ENCODE results near the gene RBMX.
"Not testable (repeated sequence)": the region's sequence is repeated elsewhere in the genome, so short reads cannot be mapped to it uniquely, and the experiment has no call there.

RBMX gene

GRCh38 chrX:136880452-136881013, at the start of gene RBMX:
TSS of gene RBMX (minus strand) at chrX:136880725. CDS start at chrX:136879427, 1,298 bp downstream.
- DNase-seq (ENCODE audit: low read depth, low spot score): peak; percentile 94

DNA sequence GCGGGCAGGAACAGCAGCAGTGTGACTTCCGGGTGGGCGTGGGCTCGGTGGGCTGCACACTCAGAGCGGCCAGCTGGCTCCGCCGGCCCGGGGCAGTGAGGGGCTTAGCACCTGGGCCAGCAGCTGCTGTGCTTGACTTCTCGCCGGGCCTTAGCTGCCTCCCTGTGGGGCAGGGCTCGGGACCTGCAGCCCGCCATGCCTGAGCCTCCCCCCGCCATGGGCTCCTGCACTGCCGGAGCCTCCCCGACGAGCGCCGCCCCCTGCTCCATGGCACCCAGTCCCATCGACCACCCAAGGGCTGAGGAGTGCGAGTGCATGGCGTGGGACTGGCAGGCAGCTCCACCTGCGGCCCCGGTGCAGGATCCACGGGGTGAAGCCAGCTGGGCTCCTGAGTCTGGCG, 40.9 kb upstream of the RBMX start:
- not testable (repeated sequence) for DNase-seq (ENCODE audit: low read depth, low spot score)

GRCh38 chrX:136920001-136920400, 39.5 kb upstream of the RBMX start:
- DNase-seq (ENCODE audit: low read depth, low spot score): no peak

- DNase-seq (ENCODE audit: low read depth, low spot score): no peak
Observed at GRCh38 chrX:136916827-136917226, 36.3 kb upstream of the RBMX start.

GRCh38 chrX:136911661-136912060, 31.1 kb upstream of the RBMX start:
- not testable (repeated sequence) for DNase-seq (ENCODE audit: low read depth, low spot score)

- no peak for DNase-seq (ENCODE audit: low read depth, low spot score)
Observed at GRCh38 chrX:136911253-136911652, 30.7 kb upstream of the RBMX start.

DNA sequence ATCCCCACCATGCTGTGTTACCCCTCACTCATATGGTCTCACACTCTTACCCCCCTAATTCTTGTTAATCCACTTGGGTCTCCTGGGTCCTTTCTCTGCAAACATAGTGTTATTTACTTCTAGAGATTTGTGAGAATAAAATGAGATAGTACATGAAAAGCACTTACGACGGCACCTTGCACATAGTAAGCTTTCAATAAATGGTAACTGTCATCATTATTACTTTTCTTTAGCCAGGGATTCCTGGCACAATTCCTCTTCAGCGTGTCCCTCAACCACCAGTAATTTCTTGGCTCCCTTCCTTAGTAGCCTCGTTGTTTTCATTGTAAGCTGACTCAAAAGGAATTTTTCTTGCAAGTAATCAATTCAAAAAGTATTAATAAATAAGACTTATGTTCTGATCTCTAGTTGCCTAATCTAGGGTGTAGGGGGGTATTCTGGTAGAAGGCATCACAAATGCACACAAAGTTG, 30.1 kb upstream of the RBMX start:
- peak; percentile 24 for DNase-seq (ENCODE audit: low read depth, low spot score)

GRCh38 chrX:136909706-136910564, 29.4 kb upstream of the RBMX start:
- DNase-seq (ENCODE audit: low read depth, low spot score): peak; percentile 89

- DNase-seq (ENCODE audit: low read depth, low spot score): peak; percentile 85
Observed at GRCh38 chrX:136909119-136909705, 28.7 kb upstream of the RBMX start.

GRCh38 chrX:136907621-136908020, 27.1 kb upstream of the RBMX start:
- no peak for DNase-seq (ENCODE audit: low read depth, low spot score)

GRCh38 chrX:136906921-136907510, 26.5 kb upstream of the RBMX start:
- DNase-seq (ENCODE audit: low read depth, low spot score): no peak

GRCh38 chrX:136904067-136904466, 23.5 kb upstream of the RBMX start:
- DNase-seq (ENCODE audit: low read depth, low spot score): not testable (repeated sequence)

GRCh38 chrX:136900071-136900470, 19.5 kb upstream of the RBMX start:
- not testable (repeated sequence) for DNase-seq (ENCODE audit: low read depth, low spot score)

GRCh38 chrX:136899221-136899620, 18.7 kb upstream of the RBMX start:
- DNase-seq (ENCODE audit: low read depth, low spot score): no peak

- not testable (repeated sequence) for DNase-seq (ENCODE audit: low read depth, low spot score)
Observed at GRCh38 chrX:136898752-136899151, 18.2 kb upstream of the RBMX start.

DNA sequence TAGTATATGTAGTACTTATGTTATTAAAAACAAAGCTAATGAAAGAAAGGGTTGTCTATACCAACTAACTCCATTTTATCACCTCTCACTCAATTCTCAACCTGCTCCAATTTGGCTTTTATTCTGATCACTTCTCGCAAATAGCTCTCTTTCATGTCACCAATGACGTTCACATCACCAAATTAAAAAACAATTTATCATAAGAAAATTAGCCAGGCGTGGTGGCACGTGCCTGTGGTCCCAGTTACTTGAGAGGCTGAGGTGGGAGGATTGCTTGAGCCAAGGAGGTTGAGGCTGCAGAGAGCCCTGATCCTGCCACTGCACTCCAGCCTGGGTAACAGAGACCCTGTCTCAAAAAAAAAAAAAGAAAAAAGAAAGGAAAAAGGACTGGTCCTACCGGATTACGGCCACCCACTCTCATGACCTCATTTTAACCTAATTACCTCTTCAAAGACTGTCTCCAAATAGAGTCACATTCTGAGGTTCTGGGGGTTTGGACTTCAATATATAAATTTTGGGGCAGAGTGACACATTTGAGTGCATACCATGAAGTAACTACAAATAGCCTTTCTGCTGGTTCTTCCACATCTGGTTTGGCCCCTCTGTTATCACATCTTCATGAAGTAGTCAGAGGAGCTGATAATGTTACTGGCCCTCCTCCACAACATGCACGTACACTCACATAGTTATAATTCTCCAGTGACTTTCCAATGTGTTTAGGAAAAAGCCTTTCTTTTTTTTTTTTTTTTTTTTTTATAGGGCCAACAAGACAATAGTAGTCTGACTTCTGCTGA, 15.8 kb upstream of the RBMX start:
- DNase-seq (ENCODE audit: low read depth, low spot score): no peak

DNA sequence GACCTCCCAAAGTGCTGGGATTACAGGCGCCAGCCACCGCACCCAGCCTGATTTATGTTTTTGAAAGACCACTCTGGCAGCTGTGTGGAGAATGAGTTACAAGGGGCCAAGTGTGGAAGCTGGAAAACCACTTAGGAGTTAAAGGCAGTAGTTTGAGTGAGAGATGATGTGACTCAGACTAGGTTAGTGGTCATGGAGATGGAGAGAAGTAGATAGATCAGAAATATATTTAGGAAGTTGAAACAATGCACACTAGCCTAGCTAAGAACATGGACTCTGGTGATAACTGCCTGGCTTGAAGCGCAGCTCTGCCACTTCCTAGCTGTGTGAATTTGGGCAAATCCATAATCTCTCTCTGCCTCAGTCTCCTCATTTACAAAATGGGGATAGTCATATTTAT, 11.9 kb upstream of the RBMX start:
- no peak for DNase-seq (ENCODE audit: low read depth, low spot score)

DNA sequence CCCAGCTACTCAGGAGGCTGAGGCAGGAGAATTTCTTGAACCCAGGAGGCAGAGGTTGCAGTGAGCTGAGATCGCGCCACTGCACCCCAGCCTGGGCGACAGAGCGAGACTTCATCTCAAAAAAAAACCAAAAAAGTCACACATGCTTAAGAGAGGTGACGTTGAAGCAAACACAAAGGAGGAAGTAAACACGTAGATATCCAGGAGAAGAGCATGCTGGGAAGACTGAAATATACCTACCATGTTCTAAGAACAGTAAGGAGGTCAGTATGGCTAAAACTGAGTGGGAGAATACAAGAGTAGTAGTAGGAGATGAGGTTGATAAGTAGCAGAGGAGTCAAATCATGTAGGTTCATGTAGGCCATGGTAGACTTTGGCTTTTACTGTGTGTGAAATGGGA, 10.1 kb upstream of the RBMX start:
- DNase-seq (ENCODE audit: low read depth, low spot score): not testable (repeated sequence)

- DNase-seq (ENCODE audit: low read depth, low spot score): no peak
Observed at GRCh38 chrX:136889269-136889668, 8.7 kb upstream of the RBMX start.

- DNase-seq (ENCODE audit: low read depth, low spot score): peak; percentile 41
Observed at GRCh38 chrX:136880003-136880451, 498 bp downstream of the RBMX start.

DNA sequence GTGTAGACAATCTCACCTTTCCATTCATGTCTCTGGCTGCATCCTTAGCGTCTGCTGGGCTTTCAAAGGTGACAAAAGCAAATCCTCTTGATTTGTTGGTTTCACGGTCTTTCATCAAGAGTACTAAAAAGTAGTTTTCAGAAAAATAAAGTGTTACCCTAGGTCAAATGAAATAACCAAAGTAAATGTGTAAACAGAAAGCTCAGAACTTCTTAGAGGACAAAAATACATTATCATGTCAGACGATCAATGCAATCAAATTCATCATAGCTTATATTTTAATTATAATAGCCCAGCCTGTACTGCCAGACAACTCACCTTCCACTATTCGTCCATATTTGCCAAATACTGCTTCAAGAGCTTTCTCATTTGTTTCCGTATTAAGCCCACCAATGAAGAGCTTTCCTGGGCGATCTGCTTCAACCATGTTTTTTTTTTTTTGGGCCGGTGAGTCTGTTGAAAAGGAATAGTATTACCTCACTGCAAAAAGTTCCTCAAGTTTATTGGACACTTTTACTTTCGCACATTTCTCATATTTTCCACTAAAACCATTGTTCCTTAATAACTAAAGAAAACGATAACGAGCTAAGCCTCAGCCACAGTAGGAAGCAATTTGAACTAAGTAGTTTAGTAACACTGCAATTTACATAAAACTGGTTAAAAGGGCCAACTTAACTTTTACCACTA, 1.4 kb downstream of the RBMX start:
- DNase-seq (ENCODE audit: low read depth, low spot score): peak; percentile 15
